GM21528 (cell line): ENCODE results near the gene ZNF331.
A peak's percentile ranks its signal among the peaks of the same experiment; 100 is the strongest.
"Not testable (repeated sequence)": the region's sequence is repeated elsewhere in the genome, so short reads cannot be mapped to it uniquely, and the experiment has no call there.

ENCODE experiments used
- ATAC-seq: cut with Tn5 transposase; IDR thresholded peaks from one replicate; pipeline ENCODE4 v1.9.1; 2021; ENCODE audit warnings: mild to moderate bottlenecking, moderate library complexity; ENCODE audit not compliant: unreplicated experiment, low FRiP score

Gene ZNF331

GRCh38 chr19:53537521-53538377 lies at the start of gene ZNF331:
ZNF331 (plus strand) TSS chr19:53538145; CDS start chr19:53569377, 31,232 bp downstream.
- peak; percentile 74 for ATAC-seq

- no peak for ATAC-seq
Measured at GRCh38 chr19:53492153-53492552, 45.8 kb upstream of the ZNF331 start.

- ATAC-seq = not testable (repeated sequence)
Measured at GRCh38 chr19:53497311-53498023, 40.5 kb upstream of the ZNF331 start.

DNA sequence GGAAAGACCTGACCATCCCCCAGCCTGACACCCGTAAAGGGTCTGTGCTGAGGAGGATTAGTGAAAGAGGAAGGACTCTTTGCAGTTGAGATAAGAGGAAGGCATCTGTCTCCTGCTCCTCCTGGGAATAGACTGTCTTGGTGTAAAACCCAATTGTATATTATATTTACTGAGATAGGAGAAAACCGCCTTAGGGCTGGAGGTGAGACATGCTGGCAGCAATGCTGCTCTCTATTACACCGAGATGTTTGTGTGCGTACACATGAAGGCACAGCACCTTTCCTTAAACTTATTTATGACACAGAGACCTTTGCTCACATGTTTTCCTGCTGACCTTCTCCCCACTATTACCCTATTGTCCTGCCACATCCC lies 39.9 kb upstream of the ZNF331 start:
- not testable (repeated sequence) for ATAC-seq

GRCh38 chr19:53503151-53503550 lies 34.8 kb upstream of the ZNF331 start:
- not testable (repeated sequence) for ATAC-seq

GRCh38 chr19:53503671-53504364 lies 34.1 kb upstream of the ZNF331 start:
- not testable (repeated sequence) for ATAC-seq

DNA sequence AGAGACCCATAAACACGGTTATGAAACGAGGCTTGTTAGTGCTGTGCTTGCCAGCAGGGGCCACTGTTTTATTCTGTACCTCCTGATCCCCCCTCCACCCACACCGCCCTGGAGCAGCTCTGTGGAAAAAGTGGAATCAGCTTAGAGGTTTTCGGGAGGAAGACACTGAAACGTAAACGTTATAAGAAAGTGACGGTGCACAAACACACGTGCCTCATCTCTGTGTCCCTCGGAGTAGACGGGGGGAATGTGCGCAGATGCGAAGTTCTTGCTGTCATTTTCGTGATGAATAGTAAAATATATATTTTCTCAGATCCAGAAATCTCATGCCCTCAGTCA lies 33.6 kb upstream of the ZNF331 start:
- not testable (repeated sequence) for ATAC-seq

GRCh38 chr19:53504885-53505284 lies 33.1 kb upstream of the ZNF331 start:
- no peak for ATAC-seq

DNA sequence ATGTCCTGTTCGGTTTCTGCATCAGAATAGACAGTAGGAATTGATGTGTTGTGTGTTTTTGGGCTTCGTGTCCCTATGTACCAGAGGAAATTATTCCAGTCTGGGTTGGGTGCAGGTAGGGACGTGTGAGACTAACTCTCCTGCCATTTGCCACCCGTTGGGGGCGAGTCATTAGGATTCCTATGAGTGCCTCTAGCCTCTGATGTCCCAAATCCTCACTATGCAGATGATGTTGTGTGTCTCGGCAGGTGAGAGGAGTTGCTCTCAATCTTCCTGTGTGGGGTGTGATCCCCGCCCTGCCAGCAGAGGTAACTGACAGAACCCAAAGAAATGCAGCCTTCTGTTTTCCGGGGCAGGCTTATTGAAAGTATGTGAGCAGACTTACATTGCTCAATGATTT lies 31.2 kb upstream of the ZNF331 start:
- ATAC-seq = no peak

DNA sequence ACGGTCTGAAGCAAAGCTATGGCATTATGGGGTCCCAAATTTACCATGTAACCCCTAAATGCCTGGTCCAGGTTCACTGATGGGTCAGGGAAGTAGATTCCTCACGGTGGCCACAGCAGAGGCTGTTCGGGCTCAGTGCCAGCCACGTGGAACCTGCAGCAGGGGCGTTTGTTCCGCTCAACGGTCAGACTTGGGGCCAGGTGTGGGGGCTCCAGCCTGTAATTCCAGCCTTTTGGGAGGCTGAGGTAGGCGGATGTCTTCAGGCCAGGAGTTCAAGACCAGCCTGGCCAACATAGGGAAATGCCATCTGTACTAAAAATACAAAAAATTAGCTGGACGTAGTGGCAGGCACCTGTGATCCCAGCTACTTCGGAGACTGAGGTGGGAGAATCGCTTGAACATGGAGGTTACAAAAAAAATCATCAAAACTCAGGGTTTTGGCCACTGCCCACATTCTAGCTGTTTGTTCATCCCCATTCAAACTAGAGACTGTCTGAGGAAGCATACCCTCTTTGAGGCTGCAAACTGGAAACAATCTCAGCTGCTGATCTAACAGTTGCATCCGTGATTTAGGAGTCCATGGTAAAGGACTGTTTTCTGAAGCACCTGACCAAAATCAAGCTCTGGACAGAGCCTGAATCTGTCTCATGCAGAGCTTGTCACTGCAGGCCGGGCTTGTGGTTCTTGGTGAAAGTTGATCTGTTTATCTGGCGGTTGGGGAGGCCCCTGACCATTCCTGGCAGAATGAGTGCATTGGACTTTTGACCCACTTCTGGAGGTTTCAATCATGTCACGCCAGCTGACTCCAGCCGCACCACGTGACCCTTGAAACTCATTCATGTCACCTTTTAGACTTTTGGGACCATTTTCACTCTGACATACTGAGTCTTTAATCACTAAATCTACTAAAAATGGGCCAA lies 30.2 kb upstream of the ZNF331 start:
- no peak for ATAC-seq

- ATAC-seq = no peak
Measured at GRCh38 chr19:53509443-53509842, 28.5 kb upstream of the ZNF331 start.

- no peak for ATAC-seq
Measured at GRCh38 chr19:53509845-53510244, 28.1 kb upstream of the ZNF331 start.

DNA sequence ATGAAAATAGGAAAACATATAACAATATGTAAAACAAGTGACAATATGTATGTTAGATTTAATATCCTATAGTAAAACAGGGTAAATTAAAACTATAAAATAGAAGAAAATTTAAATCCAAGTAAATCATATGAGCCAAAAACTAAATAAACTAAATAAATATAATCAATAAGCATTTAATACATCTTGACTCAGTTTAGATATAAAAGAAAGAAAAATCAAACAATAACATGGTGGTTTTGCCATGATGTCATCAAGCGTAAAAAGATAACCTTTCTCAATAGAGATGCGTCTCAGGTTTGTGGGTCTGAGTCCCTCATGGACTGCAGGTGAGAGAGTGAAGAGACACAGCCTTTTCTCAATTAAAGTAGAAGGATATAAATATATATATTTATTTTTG lies 26.6 kb upstream of the ZNF331 start:
- ATAC-seq = no peak

GRCh38 chr19:53511933-53512374 lies 26.0 kb upstream of the ZNF331 start:
- no peak for ATAC-seq

GRCh38 chr19:53515047-53515446 lies 22.9 kb upstream of the ZNF331 start:
- not testable (repeated sequence) for ATAC-seq

GRCh38 chr19:53517114-53517741 lies 20.7 kb upstream of the ZNF331 start:
- ATAC-seq = no peak

DNA sequence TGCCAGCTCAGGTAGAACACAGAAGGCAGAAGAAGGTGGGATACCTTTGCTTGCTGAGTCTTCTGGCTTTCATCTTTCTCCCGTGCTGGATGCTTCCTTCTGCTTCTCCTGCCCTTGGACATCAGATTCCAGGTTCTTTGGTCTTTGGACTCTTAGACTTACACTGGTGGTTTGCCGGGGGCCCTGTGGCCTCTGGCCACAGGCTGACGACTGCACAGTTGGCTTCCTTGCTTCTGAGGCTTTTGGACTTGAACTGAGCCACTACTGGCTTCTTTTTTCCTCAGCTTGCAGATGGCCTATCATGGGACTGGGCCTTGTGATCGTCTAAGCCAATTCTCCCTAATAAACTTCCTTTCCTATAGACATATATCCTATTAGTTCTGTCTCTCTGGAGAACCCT lies 19.8 kb upstream of the ZNF331 start:
- ATAC-seq = no peak

DNA sequence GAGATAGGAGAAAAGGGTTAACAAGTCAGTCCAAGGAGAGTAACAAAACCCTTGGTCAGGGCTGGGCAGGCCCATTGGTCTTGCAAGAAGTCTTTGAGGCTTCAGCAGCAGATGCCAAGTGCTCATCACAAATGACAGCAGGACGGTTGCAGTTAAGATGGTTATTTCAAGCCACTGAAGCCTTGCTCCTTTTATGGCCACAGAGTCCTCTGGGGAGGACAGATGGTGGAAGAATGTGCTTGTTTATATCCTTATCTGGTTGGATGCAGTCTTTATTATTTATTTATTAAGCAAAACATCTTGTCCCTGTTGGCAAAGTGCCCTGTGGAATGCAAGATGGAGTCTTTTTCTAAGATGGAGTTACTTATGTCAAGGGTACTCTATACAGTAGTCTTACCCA lies 19.2 kb upstream of the ZNF331 start:
- ATAC-seq = no peak

DNA sequence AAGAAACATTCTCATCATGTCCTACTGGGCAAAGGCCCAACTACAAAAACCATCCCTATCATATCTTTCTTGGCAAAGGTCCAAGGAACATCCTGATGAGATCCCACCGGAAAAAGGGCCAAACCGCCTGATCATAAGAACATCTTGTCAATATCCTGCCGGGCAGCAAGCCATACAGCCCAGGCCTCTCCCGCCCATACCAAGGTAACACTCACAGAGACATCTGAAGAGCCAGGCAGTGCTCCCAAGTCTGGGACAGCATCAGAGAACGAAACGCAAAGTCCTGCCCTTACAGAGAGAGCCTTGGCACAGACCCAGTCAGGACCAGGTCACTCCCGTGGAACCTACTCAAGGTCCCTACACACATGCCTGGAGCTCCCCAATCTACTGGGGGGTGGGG lies 18.5 kb upstream of the ZNF331 start:
- ATAC-seq = no peak

- ATAC-seq = no peak
Measured at GRCh38 chr19:53520163-53520546, 17.8 kb upstream of the ZNF331 start.
